HL-60 (cell line): ENCODE measurements around the gene GSK3B.

ENCODE experiments used
- CTCF ChIP-seq: IDR thresholded peaks from one replicate; pipeline ENCODE4 v1.5.1; 2011; ENCODE audit warnings: low read length, control low read depth, inconsistent platforms; ENCODE audit not compliant: insufficient read depth
- GABPA ChIP-seq: IDR thresholded peaks from 2 replicates; pipeline ENCODE4 v1.6.1; 2012; ENCODE audit warnings: low read depth
- POLR2AphosphoS5 ChIP-seq: IDR thresholded peaks from 2 replicates; pipeline ENCODE4 v1.6.1; 2012; ENCODE audit warnings: low read depth
- REST ChIP-seq: IDR thresholded peaks from 2 replicates; pipeline ENCODE4 v1.6.1; 2012; ENCODE audit warnings: low read depth; ENCODE audit not compliant: insufficient replicate concordance
- SPI1 ChIP-seq: IDR thresholded peaks from 2 replicates; pipeline ENCODE4 v1.6.1; 2012; ENCODE audit warnings: low read depth, mild to moderate bottlenecking, borderline replicate concordance

- TF ChIP-seq CTCF (no peak), POLR2AphosphoS5 (peak; percentile 60; the same call in 1 of the 2 replicates), REST (no peak), GABPA (no peak), SPI1 (peak; percentile 94)
Measured at GRCh38 chr3:120033596-120033995, 60.7 kb downstream of the GSK3B start.
